Testis (tissue), 3 donors: ENCODE measurements around the gene PACSIN2. TPM values are rescaled to one million over a fixed set of nuclear protein-coding genes. Genes with fewer than 3 reads are reported as not detected.

Experiments
- DNase-seq: peaks from one replicate; pipeline ENCODE4 v3.0.0-alpha.2; 2019
- H3K27ac ChIP-seq, 2 donors: fragments of 200-600 bp; sonication (generic); one replicate each; pipeline ENCODE4 v1.5.1; 2019
- H3K27me3 ChIP-seq: fragments of 200-600 bp; sonication (generic); one replicate; pipeline ENCODE4 v1.5.1; 2019
- H3K36me3 ChIP-seq: fragments of 200-600 bp; sonication (generic); one replicate; pipeline ENCODE4 v1.5.1; 2017; ENCODE audit warnings: low read depth; ENCODE audit errors: missing control alignments
- H3K4me1 ChIP-seq: fragments of 200-600 bp; sonication (generic); one replicate; pipeline ENCODE4 v1.5.1; 2019
- H3K4me3 ChIP-seq, 2 donors: fragments of 200-600 bp; sonication (generic); one replicate each; pipeline ENCODE4 v1.5.1; 2017 to 2019
- H3K9me3 ChIP-seq: fragments of 200-600 bp; sonication (generic); one replicate; pipeline ENCODE4 v1.5.1; 2017
- CTCF ChIP-seq, 3 experiments: fragments of 450-650 bp in 2 of 3; fragments of 200-600 bp in 1 of 3; sonication (generic) in 1 of 3; IDR thresholded peaks; one replicate each; pipeline ENCODE4 v1.5.1; 2016 to 2019; ENCODE audit warnings: antibody characterized with exemption in 3 of 3, mild to moderate bottlenecking in 2 of 3, moderate library complexity in 1 of 3
- POLR2A ChIP-seq: fragments of 450-650 bp; IDR thresholded peaks from one replicate; pipeline ENCODE4 v1.6.1; 2017; ENCODE audit warnings: antibody characterized with exemption, mild to moderate bottlenecking, moderate library complexity
- WGBS, 2 donors: methylation state at CpG; one replicate each; pipeline ENCODE4 v1.1.5; 2018; 5-methylcytosine and 5-hydroxymethylcytosine counted together
- intact Hi-C: fragments of 100-400 bp; cut with DNase I; formaldehyde crosslinking; loops from one replicate; pipeline ENCODE4 v1.15.1; 2023; ENCODE audit warnings: low total_unique reads
- polyA plus RNA-seq: library from polyadenylated mRNA; stranded (reverse); fragments of 350-450 nt; fragmentation: Illumina TruSeq; extraction: RNeasy Lipid Tissue Mini Kit (QIAGEN cat#74804); gene quantifications from one replicate; pipeline ENCODE4 v1.2.3, GENCODE V29; 2014; ENCODE audit warnings: low read depth, low replicate concordance; ENCODE audit not compliant: insufficient read depth
- total RNA-seq, 2 donors: library from RNA; depleted of rRNA; stranded (reverse); fragments of >200 nt; gene quantifications; one replicate each; pipeline ENCODE4 v1.2.3, GENCODE V29; 2016

The PACSIN2 gene
- total and polyA plus RNA-seq, 3 donors from 2014 or later, result 43.5 to 45.6 (median 43.6) TPM

GRCh38 chr22:42825796-42826195, 189.2 kb downstream of the PACSIN2 start:
- Histone ChIP-seq H3K4me3 (no peak overlapping the region), H3K27ac (no peak overlapping the region), H3K9me3 (no peaks in the 10 kb centered on the region), H3K4me1 (no peaks in the 10 kb centered on the region), H3K36me3 (no peaks in the 10 kb centered on the region), H3K27me3 (no peaks in the 10 kb centered on the region)
- TF ChIP-seq CTCF (IDR thresholded peaks at IDR 0.05) (no peak), POLR2A (no peak)
- no peak for DNase-seq
- intact Hi-C loops, result no loop called here
- WGBS, 2 donors, result 68 to 75% methylated on average over 3 of the region's 3 CpGs

GRCh38 chr22:42821386-42821785, 193.6 kb downstream of the PACSIN2 start:
- Histone ChIP-seq H3K4me1 (no peaks in the 10 kb centered on the region), H3K4me3 (no peak overlapping the region), H3K36me3 (no peaks in the 10 kb centered on the region), H3K9me3 (no peaks in the 10 kb centered on the region), H3K27ac (no peak overlapping the region), H3K27me3 (no peaks in the 10 kb centered on the region)
- no peak for DNase-seq
- intact Hi-C loops, result no loop called here
- TF ChIP-seq POLR2A (no peak), CTCF (IDR thresholded peaks at IDR 0.05) (no peak)
- WGBS, 2 donors, result 95 to 97% methylated on average over 3 of the region's 3 CpGs

- intact Hi-C loops, result no loop called here
- TF ChIP-seq POLR2A (no peak), CTCF (IDR thresholded peaks at IDR 0.05) (peak in 1 of 3 experiments; percentile 27)
- Histone ChIP-seq H3K27me3 (no peaks in the 10 kb centered on the region), H3K4me1 (no peaks in the 10 kb centered on the region), H3K9me3 (no peaks in the 10 kb centered on the region), H3K36me3 (no peaks in the 10 kb centered on the region), H3K27ac (no peak overlapping the region), H3K4me3 (no peak overlapping the region)
- peak; percentile 9 for DNase-seq
- WGBS, 2 donors, result 67 to 84% methylated on average over 9 of the region's 9 CpGs
Observed at GRCh38 chr22:42820045-42820763, 194.7 kb downstream of the PACSIN2 start.

Other genes with a start within 250 kb of the PACSIN2 start
- gene ARFGAP3, start 157.9 kb downstream of the PACSIN2 start, total RNA-seq, result 10 to 100 TPM; 50.2 to 54.1 TPM
- gene ARFGAP3, start 157.9 kb downstream of the PACSIN2 start, polyA plus RNA-seq, result 82.9 TPM
- gene TTLL1, start 74.2 kb upstream of the PACSIN2 start, total RNA-seq, result 10 to 100 TPM; 22.5 to 28.9 TPM
- gene TTLL1, start 74.2 kb upstream of the PACSIN2 start, polyA plus RNA-seq, result 30.0 TPM
- gene BIK, start 95.6 kb upstream of the PACSIN2 start, total RNA-seq, result 1 to 10 TPM; 7.2 to 9.6 TPM
- gene BIK, start 95.6 kb upstream of the PACSIN2 start, polyA plus RNA-seq, result 2.5 TPM
- 10 to 100 TPM; 43.1 to 46.5 TPM for gene MCAT, start 128.2 kb upstream of the PACSIN2 start, total RNA-seq
- 25.4 TPM for gene MCAT, start 128.2 kb upstream of the PACSIN2 start, polyA plus RNA-seq
- gene TSPO, start 136.4 kb upstream of the PACSIN2 start, total RNA-seq, result 10 to 100 TPM; 68.7 to 92.5 TPM
- 42.8 TPM for gene TSPO, start 136.4 kb upstream of the PACSIN2 start, polyA plus RNA-seq
- 100 to 1,000 TPM; 111 to 175 TPM for gene TTLL12, start 172.0 kb upstream of the PACSIN2 start, total RNA-seq
- gene TTLL12, start 172.0 kb upstream of the PACSIN2 start, polyA plus RNA-seq, result 62.0 TPM